Suprapubic skin (tissue), 4 donors: ENCODE data around the gene PDCD4.

Experiments
- CTCF ChIP-seq, 2 donors: fragments of 200-600 bp in 1 of 2; fragments of 450-650 bp in 1 of 2; sonication (generic) in 1 of 2; IDR thresholded peaks; one replicate each; pipeline ENCODE4 v1.5.1; 2016 to 2019; ENCODE audit warnings: antibody characterized with exemption in 2 of 2, mild to moderate bottlenecking in 1 of 2, moderate library complexity in 1 of 2
- POLR2A ChIP-seq, 2 donors: fragments of 450-650 bp; IDR thresholded peaks; one replicate each; pipeline ENCODE4 v1.6.1; 2017; ENCODE audit warnings: antibody characterized with exemption in 2 of 2, mild to moderate bottlenecking in 2 of 2, moderate library complexity in 2 of 2
- POLR2AphosphoS5 ChIP-seq, 3 donors: sonication (generic); formaldehyde crosslinking; IDR thresholded peaks; one replicate each; pipeline ENCODE4 v1.6.1; 2017; ENCODE audit warnings: antibody characterized with exemption in 3 of 3

GRCh38 chr10:110916554-110917346 lies 45.0 kb downstream of the PDCD4 start:
- TF ChIP-seq CTCF (IDR thresholded peaks at IDR 0.05), result no peak
- no peak for TF ChIP-seq POLR2A (IDR thresholded peaks at IDR 0.05)
- TF ChIP-seq POLR2AphosphoS5 (IDR thresholded peaks at IDR 0.05), result no peak
